ENCODE results near the gene WWOX.

WWOX gene

DNA sequence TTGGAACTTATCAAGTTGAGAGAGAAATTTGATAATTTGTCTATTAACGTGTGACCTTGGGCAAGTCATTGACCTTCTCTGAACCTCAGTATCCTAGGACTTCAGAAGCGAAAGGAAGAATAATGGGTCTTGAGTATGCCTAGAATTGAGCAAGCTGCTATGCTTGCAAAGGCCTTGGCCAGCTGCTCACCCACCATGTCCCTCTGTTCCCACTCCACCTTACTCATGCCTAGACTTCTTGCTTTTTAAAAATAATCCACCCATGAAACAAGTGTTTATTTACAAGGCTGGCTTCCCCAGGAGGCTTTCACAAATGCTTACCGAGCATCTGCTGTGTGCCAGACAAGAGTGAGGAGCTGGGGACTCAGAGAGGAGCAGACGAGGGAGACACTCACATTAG lies 910.4 kb downstream of the WWOX start:
- H3K4me3 ChIP-seq (ENCODE audit: low read depth, low read length), result no peak overlapping the region
- TF ChIP-seq, protein P1, sequence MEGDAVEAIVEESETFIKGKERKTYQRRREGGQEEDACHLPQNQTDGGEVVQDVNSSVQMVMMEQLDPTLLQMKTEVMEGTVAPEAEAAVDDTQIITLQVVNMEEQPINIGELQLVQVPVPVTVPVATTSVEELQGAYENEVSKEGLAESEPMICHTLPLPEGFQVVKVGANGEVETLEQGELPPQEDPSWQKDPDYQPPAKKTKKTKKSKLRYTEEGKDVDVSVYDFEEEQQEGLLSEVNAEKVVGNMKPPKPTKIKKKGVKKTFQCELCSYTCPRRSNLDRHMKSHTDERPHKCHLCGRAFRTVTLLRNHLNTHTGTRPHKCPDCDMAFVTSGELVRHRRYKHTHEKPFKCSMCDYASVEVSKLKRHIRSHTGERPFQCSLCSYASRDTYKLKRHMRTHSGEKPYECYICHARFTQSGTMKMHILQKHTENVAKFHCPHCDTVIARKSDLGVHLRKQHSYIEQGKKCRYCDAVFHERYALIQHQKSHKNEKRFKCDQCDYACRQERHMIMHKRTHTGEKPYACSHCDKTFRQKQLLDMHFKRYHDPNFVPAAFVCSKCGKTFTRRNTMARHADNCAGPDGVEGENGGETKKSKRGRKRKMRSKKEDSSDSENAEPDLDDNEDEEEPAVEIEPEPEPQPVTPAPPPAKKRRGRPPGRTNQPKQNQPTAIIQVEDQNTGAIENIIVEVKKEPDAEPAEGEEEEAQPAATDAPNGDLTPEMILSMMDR (IDR thresholded peaks at IDR 0.05; ENCODE audit: low read depth, low read length), result no peak
- TF ChIP-seq POLR2A (IDR thresholded peaks at IDR 0.05; ENCODE audit: extremely low read depth, insufficient read length) (no peak), MYC (IDR thresholded peaks at IDR 0.05; ENCODE audit: low read depth, low read length) (no peak)
- TF ChIP-seq, protein P2, sequence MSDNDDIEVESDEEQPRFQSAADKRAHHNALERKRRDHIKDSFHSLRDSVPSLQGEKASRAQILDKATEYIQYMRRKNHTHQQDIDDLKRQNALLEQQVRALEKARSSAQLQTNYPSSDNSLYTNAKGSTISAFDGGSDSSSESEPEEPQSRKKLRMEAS (IDR thresholded peaks at IDR 0.05; ENCODE audit: low read depth, low read length), result no peak
- DNase-seq (ENCODE audit: low read depth), result no peak

DNA sequence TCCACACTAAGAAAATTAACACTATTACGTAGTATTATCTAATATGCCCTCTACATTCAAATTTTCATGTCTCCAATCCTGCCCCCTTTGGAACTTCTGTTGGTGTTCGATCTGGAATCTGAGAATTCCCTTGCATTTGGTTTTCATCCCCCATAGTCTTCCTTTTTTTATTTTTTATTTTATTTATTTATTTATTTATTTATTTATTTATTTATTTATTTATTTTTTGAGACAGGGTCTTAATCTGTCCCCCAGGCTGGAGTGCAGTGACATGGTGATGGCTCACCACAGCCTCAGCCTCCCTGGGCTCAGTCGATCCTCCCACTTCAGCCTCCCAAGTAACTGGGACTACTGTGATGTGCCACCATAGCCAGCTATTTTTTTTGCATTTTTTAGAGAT lies 911.8 kb downstream of the WWOX start:
- TF ChIP-seq MYC (IDR thresholded peaks at IDR 0.05; ENCODE audit: low read depth, low read length), result no peak
- TF ChIP-seq, protein P1 (IDR thresholded peaks at IDR 0.05; ENCODE audit: low read depth, low read length), result no peak
- TF ChIP-seq, protein P2 (IDR thresholded peaks at IDR 0.05; ENCODE audit: low read depth, low read length), result no peak
- TF ChIP-seq POLR2A (IDR thresholded peaks at IDR 0.05; ENCODE audit: extremely low read depth, insufficient read length), result no peak
- H3K4me3 ChIP-seq (ENCODE audit: low read depth, low read length), result no peak overlapping the region
- no peak for DNase-seq (ENCODE audit: low read depth)

DNA sequence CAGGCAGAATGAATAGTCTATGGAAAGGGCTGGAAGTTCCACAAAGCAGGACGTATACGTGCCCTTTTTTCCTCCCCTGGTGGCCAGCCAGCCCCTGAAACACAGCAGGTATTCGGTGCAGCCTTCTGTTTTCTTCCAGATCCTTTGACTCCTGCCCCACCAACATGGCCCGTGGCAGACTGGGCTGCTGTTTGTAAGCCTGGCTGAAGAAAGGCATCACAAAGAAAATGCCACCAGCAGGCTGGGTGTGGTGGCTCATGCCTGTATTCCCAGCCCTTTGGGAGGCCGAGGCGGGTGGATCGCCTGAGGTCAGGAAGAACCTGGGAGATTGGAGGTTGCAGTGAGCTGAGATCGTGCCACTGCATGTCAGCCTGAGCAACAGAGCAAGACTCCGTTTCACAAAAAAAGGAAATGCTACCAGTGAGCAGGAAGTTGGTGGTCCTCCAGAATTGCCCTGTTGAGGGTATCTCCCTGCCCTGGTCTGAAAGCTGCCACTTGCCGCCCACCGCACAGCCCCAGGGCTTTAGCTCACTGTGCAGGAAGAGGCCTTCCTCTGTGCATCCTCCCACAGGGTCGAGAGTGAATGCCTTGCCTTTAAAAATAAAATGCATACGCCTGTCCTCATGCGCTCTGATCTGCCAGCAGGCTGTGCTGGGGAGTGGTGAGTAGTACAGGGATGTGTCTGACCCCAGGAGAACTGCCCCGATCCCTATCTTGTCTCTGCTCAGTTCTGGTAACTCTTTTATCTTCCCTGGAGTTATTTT lies 913.4 kb downstream of the WWOX start:
- no peak for TF ChIP-seq MYC (IDR thresholded peaks at IDR 0.05; ENCODE audit: low read depth, low read length)
- TF ChIP-seq, protein P1 (IDR thresholded peaks at IDR 0.05; ENCODE audit: low read depth, low read length), result no peak
- TF ChIP-seq, protein P2 (IDR thresholded peaks at IDR 0.05; ENCODE audit: low read depth, low read length), result no peak
- TF ChIP-seq POLR2A (IDR thresholded peaks at IDR 0.05; ENCODE audit: extremely low read depth, insufficient read length), result no peak
- no peak overlapping the region for H3K4me3 ChIP-seq (ENCODE audit: low read depth, low read length)
- peak; percentile 27 for DNase-seq (ENCODE audit: low read depth)

DNA sequence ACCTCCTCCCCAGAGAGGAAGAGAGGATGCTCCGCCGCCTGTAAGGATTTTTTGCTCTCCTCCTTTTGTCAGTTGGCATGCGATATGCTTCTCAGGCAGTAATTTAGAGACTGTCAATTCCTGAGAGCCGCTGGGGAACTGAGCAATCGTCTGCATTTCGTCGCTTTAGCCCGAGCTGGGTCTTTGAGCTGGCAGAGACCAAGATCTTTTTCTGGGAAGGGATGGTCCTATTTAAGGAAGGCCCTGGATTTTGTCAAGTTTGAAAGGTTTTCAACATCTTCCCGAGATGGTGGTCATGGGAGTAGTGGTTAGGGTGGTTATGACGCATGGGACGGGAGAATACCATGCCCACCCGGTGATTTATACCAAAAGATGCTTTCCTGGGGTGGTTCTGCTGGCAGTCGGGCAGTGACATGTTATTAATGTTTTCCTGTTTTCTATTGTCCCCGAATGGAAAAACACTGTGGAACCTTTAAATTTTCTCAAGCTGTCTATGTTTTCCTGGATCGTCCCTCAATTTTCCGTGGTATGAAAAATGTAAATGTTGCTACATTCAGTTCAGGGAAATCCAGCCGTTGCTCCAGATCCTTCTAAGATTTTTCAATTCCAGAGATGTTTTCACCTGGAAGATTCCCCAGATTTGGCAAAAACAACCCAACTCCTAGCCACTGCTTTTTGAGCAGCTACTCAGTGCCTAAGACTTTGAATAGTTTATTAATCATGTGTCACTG lies 914.6 kb downstream of the WWOX start:
- DNase-seq (ENCODE audit: low read depth), result no peak
- no peak overlapping the region for H3K4me3 ChIP-seq (ENCODE audit: low read depth, low read length)
- TF ChIP-seq, protein P1 (IDR thresholded peaks at IDR 0.05; ENCODE audit: low read depth, low read length), result no peak

DNA sequence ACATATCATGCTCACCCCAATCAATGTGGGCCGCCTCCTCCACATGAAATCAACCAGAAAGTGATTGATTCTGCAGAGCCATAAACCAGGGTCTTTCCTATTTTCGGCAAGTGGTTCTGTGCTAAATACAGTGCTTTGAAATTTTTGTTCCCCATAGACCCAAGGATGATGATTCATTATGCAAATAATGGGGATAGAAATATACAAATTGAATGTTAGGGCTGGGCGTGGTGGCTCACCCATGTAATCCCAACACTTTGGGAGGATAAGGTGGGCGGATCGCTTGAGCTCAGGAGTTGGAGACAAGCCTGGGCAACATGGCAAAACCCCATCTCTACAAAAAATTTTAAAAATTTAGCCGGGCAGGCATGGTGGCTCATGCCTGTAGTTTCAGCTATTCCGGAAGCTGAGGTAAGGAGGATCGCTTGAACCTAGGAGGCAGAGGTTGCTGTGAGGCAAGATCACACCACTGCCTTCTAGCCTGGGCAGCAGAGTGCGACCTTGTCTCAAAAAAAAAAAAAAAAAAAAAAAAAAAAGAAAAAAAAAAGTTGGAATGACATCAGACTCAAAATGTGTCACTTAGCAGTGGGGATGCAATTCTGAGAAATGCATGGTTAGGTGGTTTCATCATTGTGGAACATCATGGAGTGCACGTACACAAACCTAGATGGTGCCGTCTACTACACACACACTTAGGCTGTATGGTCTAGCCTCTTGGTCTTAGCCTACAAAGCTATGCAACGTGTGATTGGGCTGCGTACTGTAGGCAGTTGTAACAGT lies 919.4 kb downstream of the WWOX start:
- DNase-seq (ENCODE audit: low read depth), result no peak
- TF ChIP-seq MYC (IDR thresholded peaks at IDR 0.05; ENCODE audit: low read depth, low read length) (no peak), POLR2A (IDR thresholded peaks at IDR 0.05; ENCODE audit: extremely low read depth, insufficient read length) (no peak)
- TF ChIP-seq, protein P1 (IDR thresholded peaks at IDR 0.05; ENCODE audit: low read depth, low read length), result no peak
- TF ChIP-seq, protein P2 (IDR thresholded peaks at IDR 0.05; ENCODE audit: low read depth, low read length), result no peak
- H3K4me3 ChIP-seq (ENCODE audit: low read depth, low read length), result no peak overlapping the region

Data from NB4 (cell line).